ENCODE data around the gene KRT222. TPM values are rescaled to one million over a fixed set of nuclear protein-coding genes. Genes with fewer than 3 reads are reported as not detected.

KRT222 gene
- total RNA-seq, 4 donors from 2014 or later, result 0.26 TPM; not detected in 3

DNA sequence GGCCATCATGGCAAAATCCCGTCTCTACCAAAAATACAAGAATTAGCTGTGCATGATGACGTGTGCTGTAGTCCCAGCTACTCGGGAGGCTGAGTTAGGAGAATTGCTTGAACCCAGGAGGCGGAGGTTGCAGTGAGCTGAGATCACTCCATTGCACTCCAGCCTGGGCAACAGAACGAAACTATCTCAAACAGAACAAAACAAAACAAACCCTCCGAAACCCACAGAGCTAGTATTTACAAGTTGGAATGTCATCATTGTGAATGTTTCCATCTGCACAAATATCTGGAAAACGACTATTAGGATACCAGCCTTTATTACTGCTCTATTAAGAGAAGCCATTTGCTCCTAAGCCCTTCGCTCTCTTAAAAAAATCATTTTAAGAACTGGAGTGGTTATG lies 43.4 kb downstream of the KRT222 start:
- Histone ChIP-seq H3K27ac (no peak overlapping the region), H3K27me3 (no peaks in the 10 kb centered on the region), H3K36me3 (no peaks in the 10 kb centered on the region), H3K4me1 (peaks cover 31% of the 10 kb centered on the region), H3K4me3 (no peak overlapping the region), H3K9me3 (no peaks in the 10 kb centered on the region)
- 63% methylated on average over 8 of the region's 8 CpGs for WGBS
- DNase-seq (ENCODE audit: low spot score in 2 of 2), result no peak
- TF ChIP-seq POLR2AphosphoS5 (IDR thresholded peaks at IDR 0.05) (no peak), EP300 (IDR thresholded peaks at IDR 0.05) (no peak)
- TF ChIP-seq, protein P1, sequence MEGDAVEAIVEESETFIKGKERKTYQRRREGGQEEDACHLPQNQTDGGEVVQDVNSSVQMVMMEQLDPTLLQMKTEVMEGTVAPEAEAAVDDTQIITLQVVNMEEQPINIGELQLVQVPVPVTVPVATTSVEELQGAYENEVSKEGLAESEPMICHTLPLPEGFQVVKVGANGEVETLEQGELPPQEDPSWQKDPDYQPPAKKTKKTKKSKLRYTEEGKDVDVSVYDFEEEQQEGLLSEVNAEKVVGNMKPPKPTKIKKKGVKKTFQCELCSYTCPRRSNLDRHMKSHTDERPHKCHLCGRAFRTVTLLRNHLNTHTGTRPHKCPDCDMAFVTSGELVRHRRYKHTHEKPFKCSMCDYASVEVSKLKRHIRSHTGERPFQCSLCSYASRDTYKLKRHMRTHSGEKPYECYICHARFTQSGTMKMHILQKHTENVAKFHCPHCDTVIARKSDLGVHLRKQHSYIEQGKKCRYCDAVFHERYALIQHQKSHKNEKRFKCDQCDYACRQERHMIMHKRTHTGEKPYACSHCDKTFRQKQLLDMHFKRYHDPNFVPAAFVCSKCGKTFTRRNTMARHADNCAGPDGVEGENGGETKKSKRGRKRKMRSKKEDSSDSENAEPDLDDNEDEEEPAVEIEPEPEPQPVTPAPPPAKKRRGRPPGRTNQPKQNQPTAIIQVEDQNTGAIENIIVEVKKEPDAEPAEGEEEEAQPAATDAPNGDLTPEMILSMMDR (IDR thresholded peaks at IDR 0.05), result no peak

DNA sequence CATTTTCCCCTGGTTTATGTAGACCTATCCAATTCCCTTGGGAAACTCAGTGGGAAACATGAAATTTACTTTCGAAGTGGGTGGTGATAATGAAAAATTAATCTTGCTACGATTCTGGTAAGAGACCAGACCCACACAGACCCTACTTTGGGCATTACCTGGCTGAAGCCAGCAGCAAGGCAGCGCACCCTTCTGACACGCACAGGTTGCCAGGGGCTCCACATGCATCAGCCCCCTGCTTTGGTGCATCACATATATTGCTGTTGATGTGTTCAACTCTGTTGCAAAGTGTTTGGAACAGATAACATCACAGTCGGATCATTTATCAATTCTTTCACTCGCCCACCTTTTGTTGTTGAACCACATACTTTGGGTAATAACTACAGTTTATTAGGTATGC lies 44.0 kb downstream of the KRT222 start:
- Histone ChIP-seq H3K4me3 (no peak overlapping the region), H3K27ac (no peak overlapping the region), H3K36me3 (no peaks in the 10 kb centered on the region), H3K4me1 (peaks cover 35% of the 10 kb centered on the region), H3K9me3 (no peaks in the 10 kb centered on the region), H3K27me3 (no peaks in the 10 kb centered on the region)
- 89% methylated on average over 6 of the region's 6 CpGs for WGBS
- no peak for TF ChIP-seq POLR2A (IDR thresholded peaks at IDR 0.05)
- no peak for TF ChIP-seq EP300 (IDR thresholded peaks at IDR 0.05)
- TF ChIP-seq, protein P1 (IDR thresholded peaks at IDR 0.05), result no peak
- TF ChIP-seq POLR2AphosphoS5 (IDR thresholded peaks at IDR 0.05), result no peak
- no peak for DNase-seq (ENCODE audit: low spot score in 2 of 2)

DNA sequence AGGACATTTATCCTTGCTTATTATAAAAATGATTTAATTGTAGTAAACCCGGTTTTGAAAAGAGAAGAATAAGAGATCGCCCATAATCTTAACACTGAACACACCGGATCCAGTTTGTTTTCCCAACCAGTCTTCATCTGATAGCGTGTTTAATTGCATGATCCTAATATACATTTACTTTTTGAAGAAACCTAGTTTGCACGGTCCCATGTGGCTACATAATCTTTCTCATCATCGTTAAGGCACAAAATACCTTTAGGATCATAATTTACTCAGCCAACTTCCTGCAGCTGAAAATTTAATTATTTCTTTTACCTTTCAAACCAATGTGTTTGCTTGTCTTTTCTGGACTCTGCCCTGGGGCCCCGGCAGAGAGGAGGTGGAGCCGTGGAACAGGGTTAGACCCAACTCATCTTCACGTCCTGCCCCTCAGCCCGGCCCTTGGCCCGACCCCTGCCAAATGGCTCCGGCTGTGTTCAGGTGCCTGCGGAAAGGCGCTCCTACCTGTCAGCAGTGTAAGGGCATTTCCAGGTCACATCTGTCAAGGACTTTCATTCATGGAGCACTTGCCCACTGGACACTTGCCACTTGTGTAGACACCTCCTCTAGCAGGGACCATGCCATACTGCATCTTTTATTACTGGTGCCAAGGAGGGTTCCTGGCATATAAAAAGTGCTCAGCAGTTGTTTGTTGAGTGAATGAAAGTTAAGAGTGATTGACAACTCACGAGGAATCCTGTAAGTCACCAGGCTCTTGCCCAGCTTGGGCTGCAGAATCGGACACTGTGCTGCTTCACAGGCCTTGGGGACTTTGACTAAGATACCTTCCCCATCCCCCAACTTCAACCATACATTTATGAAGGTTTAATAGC lies 46.0 kb downstream of the KRT222 start:
- 53% methylated on average over 16 of the region's 16 CpGs for WGBS
- Histone ChIP-seq H3K27me3 (no peaks in the 10 kb centered on the region), H3K27ac (no peak overlapping the region), H3K9me3 (no peaks in the 10 kb centered on the region), H3K36me3 (no peaks in the 10 kb centered on the region), H3K4me3 (no peak overlapping the region), H3K4me1 (peaks cover 47% of the 10 kb centered on the region)
- no peak for TF ChIP-seq EP300 (IDR thresholded peaks at IDR 0.05)
- no peak for TF ChIP-seq POLR2A (IDR thresholded peaks at IDR 0.05)
- TF ChIP-seq, protein P1 (IDR thresholded peaks at IDR 0.05), result no peak
- TF ChIP-seq POLR2AphosphoS5 (IDR thresholded peaks at IDR 0.05), result no peak
- DNase-seq (ENCODE audit: low spot score in 2 of 2), result no peak

DNA sequence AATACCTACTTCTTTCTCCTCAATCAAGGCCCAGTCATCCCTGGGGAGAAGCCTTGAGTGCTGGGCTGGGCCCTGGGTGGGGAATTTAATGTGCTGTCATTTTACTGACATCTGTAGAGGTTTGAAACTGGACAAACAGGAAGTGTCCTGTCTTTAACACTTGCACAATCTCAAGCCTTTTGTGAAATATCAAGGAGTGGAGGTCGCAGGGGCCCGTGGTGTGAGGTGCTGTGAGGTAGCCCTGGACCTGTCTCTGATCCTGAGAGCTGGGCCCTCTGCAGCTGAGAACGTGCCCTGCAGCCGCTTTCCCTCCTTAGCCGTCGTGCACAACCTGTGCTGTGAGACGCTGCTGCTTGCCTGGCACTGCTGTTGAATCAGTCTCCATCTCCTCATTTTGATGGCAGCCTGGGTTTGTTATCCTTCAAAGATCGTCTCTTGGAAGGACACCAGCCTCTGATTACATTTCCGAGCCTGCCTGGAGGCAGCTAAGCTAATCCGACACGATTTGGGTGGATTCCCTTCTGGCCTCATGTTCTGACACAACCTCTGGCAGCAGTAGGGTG lies 47.2 kb downstream of the KRT222 start:
- no peak overlapping the region for H3K27ac ChIP-seq
- no peak for DNase-seq (ENCODE audit: low spot score in 2 of 2)

DNA sequence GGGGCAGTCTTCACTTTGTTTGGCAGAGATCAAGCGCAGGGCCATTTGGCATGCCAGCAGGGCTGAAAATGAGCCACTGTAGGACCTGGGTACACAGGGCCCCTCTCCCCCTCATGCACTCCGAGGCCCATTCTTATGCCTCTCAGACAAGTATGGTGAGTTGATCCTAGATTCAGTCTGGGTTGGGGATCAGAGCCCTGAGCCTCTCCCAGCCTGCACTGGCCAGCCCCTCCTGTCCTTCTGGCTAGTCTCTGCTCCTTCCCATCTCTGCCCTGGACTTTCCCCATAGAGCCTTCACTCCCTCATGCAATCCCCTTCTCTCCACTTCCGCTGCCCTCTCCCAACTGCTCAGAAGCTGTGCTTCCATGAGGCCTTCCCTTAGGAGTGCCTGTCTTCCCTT lies 48.4 kb downstream of the KRT222 start:
- H3K4me1 ChIP-seq, result peaks cover 37% of the 10 kb centered on the region
- H3K27me3 ChIP-seq, result no peaks in the 10 kb centered on the region
- no peak for DNase-seq (ENCODE audit: low spot score in 2 of 2)
- H3K27ac ChIP-seq, result no peak overlapping the region
- H3K4me3 ChIP-seq, result no peak overlapping the region
- TF ChIP-seq, protein P1 (IDR thresholded peaks at IDR 0.05), result no peak
- no peak for TF ChIP-seq EP300 (IDR thresholded peaks at IDR 0.05)
- TF ChIP-seq POLR2AphosphoS5 (IDR thresholded peaks at IDR 0.05), result no peak
- TF ChIP-seq POLR2A (IDR thresholded peaks at IDR 0.05), result no peak
- H3K9me3 ChIP-seq, result no peaks in the 10 kb centered on the region
- WGBS, result 89% methylated on average over 3 of the region's 3 CpGs
- no peaks in the 10 kb centered on the region for H3K36me3 ChIP-seq

More for the DNA sequence above, 47.2 kb downstream of the KRT222 start:
- Histone ChIP-seq H3K9me3 (no peaks in the 10 kb centered on the region), H3K4me1 (peaks cover 46% of the 10 kb centered on the region), H3K4me3 (no peak overlapping the region), H3K36me3 (no peaks in the 10 kb centered on the region), H3K27me3 (no peaks in the 10 kb centered on the region)
- 47% methylated on average over 11 of the region's 11 CpGs for WGBS
- TF ChIP-seq, protein P1 (IDR thresholded peaks at IDR 0.05), result no peak

All from suprapubic skin (tissue), 4 donors.